Endothelial cell of umbilical vein (primary cell): ENCODE measurements around the gene TULP1. TPM values are rescaled to one million over a fixed set of nuclear protein-coding genes. Genes with fewer than 3 reads are reported as not detected.

ENCODE experiments used
- BruUV-seq: library from RNA; stranded (reverse); fragments of 400-500 nt; replicated peaks from 2 replicates; lab custom pipeline; 2021; lab: Mats Ljungman, UMichigan
- CTCF ChIA-PET: fragments of 300-600, 350-600 bp; sonication (Branson Sonifier 250); formaldehyde crosslinking; loops from one replicate; lab custom pipeline; 2021; ENCODE audit warnings: antibody characterized with exemption, inconsistent platforms; lab: Charles Lee
- POLR2A ChIA-PET: fragments of 300-600, 350-600 bp; sonication (Branson Sonifier 250); formaldehyde crosslinking; loops from one replicate; lab custom pipeline; 2021; ENCODE audit warnings: antibody characterized with exemption, inconsistent platforms; lab: Charles Lee
- DNase-seq: peaks from one replicate; pipeline ENCODE4 v3.0.0-alpha.2; 2011; ENCODE audit warnings: low read depth, low spot score
- FAIRE-seq: peaks from 2 replicates; lab custom pipeline; 2011; peaks lifted over from hg19 to GRCh38; lab: Jason Lieb, UNC
- H2AFZ ChIP-seq: 2 replicates; pipeline ENCODE4 v1.6.0; 2012; ENCODE audit warnings: low read depth, low read length, control low read depth, inconsistent platforms
- H3K27ac ChIP-seq: 2 replicates; pipeline ENCODE4 v1.5.1; 2011; ENCODE audit warnings: low read depth, mild to moderate bottlenecking, control low read depth, low read length, moderate library complexity; ENCODE audit not compliant: insufficient read depth
- H3K27me3 ChIP-seq, 2 experiments: 2 replicates each; pipeline versions ENCODE4 v1.6.0 to v1.6.1; 2011; ENCODE audit warnings: low read length in 2 of 2, mixed read lengths in 1 of 2; ENCODE audit not compliant: control insufficient read depth in 2 of 2, insufficient read depth in 2 of 2
- H3K36me3 ChIP-seq, 2 experiments: 2 replicates in 1 of 2; 3 replicates in 1 of 2; pipeline ENCODE4 v1.5.1; 2011; ENCODE audit warnings: low read length in 2 of 2, mild to moderate bottlenecking in 1 of 2, moderate library complexity in 1 of 2; ENCODE audit not compliant: control insufficient read depth in 2 of 2, insufficient read depth in 2 of 2; ENCODE audit errors: extremely low read depth in 1 of 2
- H3K4me1 ChIP-seq: 3 replicates; pipeline ENCODE4 v1.5.1; 2011; ENCODE audit warnings: mild to moderate bottlenecking, low read length; ENCODE audit not compliant: control insufficient read depth, insufficient read depth; ENCODE audit errors: extremely low read depth
- H3K4me2 ChIP-seq: 2 replicates; pipeline ENCODE4 v1.6.1; 2011; ENCODE audit warnings: low read length, control low read depth, mixed read lengths; ENCODE audit not compliant: insufficient read depth
- H3K4me3 ChIP-seq, 3 experiments: fragments of 200-600 bp in 1 of 3; sonication (generic), shearing (Covaris generic) in 1 of 3; replicated peaks in 1 of 3; 2 replicates each; pipeline ENCODE4 v1.5.1; 2011 to 2016; ENCODE audit warnings: control low read depth in 3 of 3, low read length in 3 of 3, mild to moderate bottlenecking in 2 of 3, inconsistent platforms in 1 of 3, low read depth in 1 of 3, moderate library complexity in 1 of 3; ENCODE audit not compliant: insufficient read depth in 1 of 3
- H3K79me2 ChIP-seq: 2 replicates; pipeline ENCODE4 v1.6.0; 2012; ENCODE audit warnings: low read length, inconsistent platforms; ENCODE audit not compliant: control insufficient read depth, insufficient read depth
- H3K9ac ChIP-seq: replicated peaks from 2 replicates; pipeline ENCODE3; 2011; ENCODE audit warnings: low read length, control low read depth; ENCODE audit not compliant: insufficient read depth; ENCODE audit errors: extremely low read depth
- H3K9me1 ChIP-seq: replicated peaks from 3 replicates; pipeline ENCODE4 v1.6.0; 2011; ENCODE audit warnings: mild to moderate bottlenecking, low read length; ENCODE audit not compliant: control insufficient read depth, insufficient read depth; ENCODE audit errors: extremely low read depth
- H3K9me3 ChIP-seq: replicated peaks from 2 replicates; pipeline ENCODE4 v1.5.1; 2012; ENCODE audit warnings: low read length, inconsistent platforms; ENCODE audit not compliant: control insufficient read depth, insufficient read depth
- H4K20me1 ChIP-seq: replicated peaks from 2 replicates; pipeline ENCODE3; 2011; ENCODE audit warnings: mild to moderate bottlenecking, low read length; ENCODE audit not compliant: control insufficient read depth, insufficient read depth; ENCODE audit errors: extremely low read depth
- EZH2 ChIP-seq: IDR thresholded peaks from 2 replicates; pipeline ENCODE4 v1.6.1; 2012; ENCODE audit warnings: borderline replicate concordance, low read depth, mild to moderate bottlenecking, moderate library complexity, low read length, inconsistent platforms; ENCODE audit not compliant: severe bottlenecking
- FOS ChIP-seq: IDR thresholded peaks from 2 replicates; pipeline ENCODE4 v1.6.1; 2011; ENCODE audit warnings: mild to moderate bottlenecking, low read length, moderate library complexity, borderline replicate concordance; ENCODE audit not compliant: insufficient read depth
- GATA2 ChIP-seq: IDR thresholded peaks from 2 replicates; pipeline ENCODE4 v1.7.0; 2011; ENCODE audit warnings: low read depth, mild to moderate bottlenecking, moderate library complexity, mixed read lengths, low read length; ENCODE audit not compliant: insufficient read length, insufficient read depth
- JUN ChIP-seq: IDR thresholded peaks from 2 replicates; pipeline ENCODE4 v1.6.1; 2011; ENCODE audit warnings: borderline replicate concordance, low read depth; ENCODE audit not compliant: insufficient read length, insufficient read depth
- MYC ChIP-seq: IDR thresholded peaks from one replicate; pipeline ENCODE4 v1.6.1; 2011; ENCODE audit warnings: mild to moderate bottlenecking, low read depth, low read length
- POLR2A ChIP-seq: IDR thresholded peaks from 2 replicates; pipeline ENCODE4 v1.6.1; 2012; ENCODE audit warnings: low read depth, mild to moderate bottlenecking, control low read depth, low read length
- POLR2AphosphoS5 ChIP-seq: IDR thresholded peaks from 2 replicates; pipeline ENCODE4 v1.6.1; 2012; ENCODE audit warnings: low read depth, mild to moderate bottlenecking, control low read depth, low read length, moderate library complexity; ENCODE audit not compliant: insufficient read depth
- dilution Hi-C: fragments of 300-500 bp; cut with MboI; formaldehyde crosslinking; loops from one replicate; pipeline ENCODE4 v1.15.0; 2019; ENCODE audit warnings: low sequenced_read_pairs; ENCODE audit not compliant: extremely low pct_ligation_motif_present
- intact Hi-C: fragments of 100-400 bp; cut with micrococcal nuclease; formaldehyde crosslinking; loops from one replicate; pipeline ENCODE4 v1.10.0; 2022
- polyA plus RNA-seq, 4 experiments: library from polyadenylated mRNA; depleted of rRNA in 3 of 4; stranded (reverse) in 3 of 4; unstranded in 1 of 4; fragments of >200 nt; gene quantifications; 2 replicates each; pipeline versions ENCODE4 v1.2.1 to v1.2.3, GENCODE V29; 2011 to 2012; ENCODE audit warnings: missing spikeins in 1 of 4
- total RNA-seq: library from RNA; stranded (reverse); gene quantifications from 2 replicates; pipeline ENCODE4 v1.2.3, GENCODE V29; 2021
- TF ChIP-seq, protein P1 (sequence below): IDR thresholded peaks from 2 replicates; pipeline ENCODE4 v1.6.1; 2011; ENCODE audit not compliant: insufficient read depth, insufficient read length
- TF ChIP-seq, protein P2 (sequence below), 2 donors: IDR thresholded peaks; 1 replicate in 1 of 2; 2 replicates in 1 of 2; pipeline ENCODE4 v1.5.1; 2011; ENCODE audit warnings: low read length in 2 of 2, mild to moderate bottlenecking in 2 of 2, moderate library complexity in 2 of 2, control low read depth in 1 of 2, inconsistent platforms in 1 of 2, low read depth in 1 of 2; ENCODE audit not compliant: insufficient read depth in 1 of 2; ENCODE audit errors: extremely low read depth in 1 of 2

Gene TULP1
- total and polyA plus RNA-seq, 2 donors (not counting 3 experiments of a cell fraction or from before 2014, with no cell fraction given), result not detected

DNA sequence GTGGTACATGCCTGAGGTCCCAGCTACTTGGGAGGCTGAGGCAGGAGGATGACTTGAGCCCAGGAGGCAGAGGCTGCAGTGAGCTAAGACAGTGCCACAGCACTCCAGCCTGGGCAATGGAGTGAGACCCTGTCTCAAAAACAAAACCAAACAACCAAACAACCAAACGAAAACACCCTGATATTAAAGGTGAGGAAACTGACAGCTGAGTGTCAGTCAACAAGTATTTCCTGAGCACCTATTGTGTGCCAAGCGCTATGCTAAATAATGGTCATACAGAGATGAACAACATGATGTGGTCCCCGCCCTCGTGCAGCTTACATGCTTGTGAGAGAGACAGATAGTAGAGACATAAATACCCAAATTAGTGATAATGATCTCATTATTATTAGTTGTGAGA lies 1.9 kb upstream of the TULP1 start:
- H3K9me1 ChIP-seq, result no peaks in the 10 kb centered on the region
- H3K4me1 ChIP-seq, result no peaks in the 10 kb centered on the region
- H3K9ac ChIP-seq, result no peak overlapping the region
- dilution Hi-C loops, result no loop called here
- intact Hi-C loops, result no loop called here
- no peaks in the 10 kb centered on the region for H3K79me2 ChIP-seq
- H3K9me3 ChIP-seq, result no peaks in the 10 kb centered on the region
- CTCF ChIA-PET, result interaction anchor here (0.6 to 1.7 kb wide), 5 partner anchors 9 to 255 kb away, joined by 3 to 6 read pairs (median 3); partner anchors contain the start of gene ARMC12
- TF ChIP-seq, protein P1, sequence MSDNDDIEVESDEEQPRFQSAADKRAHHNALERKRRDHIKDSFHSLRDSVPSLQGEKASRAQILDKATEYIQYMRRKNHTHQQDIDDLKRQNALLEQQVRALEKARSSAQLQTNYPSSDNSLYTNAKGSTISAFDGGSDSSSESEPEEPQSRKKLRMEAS, result no peak
- TF ChIP-seq JUN, result no peak
- TF ChIP-seq POLR2A, result no peak
- TF ChIP-seq FOS, result no peak
- TF ChIP-seq POLR2AphosphoS5, result no peak
- TF ChIP-seq MYC, result no peak
- TF ChIP-seq GATA2, result no peak
- TF ChIP-seq, protein P2, sequence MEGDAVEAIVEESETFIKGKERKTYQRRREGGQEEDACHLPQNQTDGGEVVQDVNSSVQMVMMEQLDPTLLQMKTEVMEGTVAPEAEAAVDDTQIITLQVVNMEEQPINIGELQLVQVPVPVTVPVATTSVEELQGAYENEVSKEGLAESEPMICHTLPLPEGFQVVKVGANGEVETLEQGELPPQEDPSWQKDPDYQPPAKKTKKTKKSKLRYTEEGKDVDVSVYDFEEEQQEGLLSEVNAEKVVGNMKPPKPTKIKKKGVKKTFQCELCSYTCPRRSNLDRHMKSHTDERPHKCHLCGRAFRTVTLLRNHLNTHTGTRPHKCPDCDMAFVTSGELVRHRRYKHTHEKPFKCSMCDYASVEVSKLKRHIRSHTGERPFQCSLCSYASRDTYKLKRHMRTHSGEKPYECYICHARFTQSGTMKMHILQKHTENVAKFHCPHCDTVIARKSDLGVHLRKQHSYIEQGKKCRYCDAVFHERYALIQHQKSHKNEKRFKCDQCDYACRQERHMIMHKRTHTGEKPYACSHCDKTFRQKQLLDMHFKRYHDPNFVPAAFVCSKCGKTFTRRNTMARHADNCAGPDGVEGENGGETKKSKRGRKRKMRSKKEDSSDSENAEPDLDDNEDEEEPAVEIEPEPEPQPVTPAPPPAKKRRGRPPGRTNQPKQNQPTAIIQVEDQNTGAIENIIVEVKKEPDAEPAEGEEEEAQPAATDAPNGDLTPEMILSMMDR (IDR thresholded peaks at IDR 0.05; ENCODE audit: extremely low read depth in 1 of 2, insufficient read depth in 1 of 2, low read depth in 1 of 2, low read length in 2 of 2), result no peak
- no peak for TF ChIP-seq EZH2
- no peaks in the 10 kb centered on the region for H3K36me3 ChIP-seq
- no peak overlapping the region for H2AFZ ChIP-seq
- H3K4me2 ChIP-seq, result no peak overlapping the region
- no peak overlapping the region for H3K27ac ChIP-seq
- FAIRE-seq (no peak), DNase-seq (no peak)
- H3K4me3 ChIP-seq, result no peak overlapping the region
- H4K20me1 ChIP-seq, result no peaks in the 10 kb centered on the region
- peaks cover 17 to 22% of the 10 kb centered on the region in 2 experiments for H3K27me3 ChIP-seq
- BruUV-seq, result no TSS peak
- POLR2A ChIA-PET, result no interaction called here
